HCT116 (cell line): Measurements from ENCODE around the gene ODF2L.

Experiments
- ATF3 ChIP-seq: IDR thresholded peaks from 2 replicates; pipeline ENCODE4 v1.6.1; 2012
- CTCF ChIP-seq, 3 experiments: fragments of 200-600 bp in 1 of 3; sonication (generic) in 1 of 3; IDR thresholded peaks in 2 of 3; conservative IDR thresholded peaks in 1 of 3; 2 replicates each; pipeline ENCODE4 v1.5.1; 2012 to 2017; ENCODE audit warnings: low read depth in 2 of 3, low read length in 2 of 3, antibody characterized with exemption in 1 of 3, borderline replicate concordance in 1 of 3, control low read depth in 1 of 3, mild to moderate bottlenecking in 1 of 3, mixed read lengths in 1 of 3, mixed run types in 1 of 3, moderate library complexity in 1 of 3; ENCODE audit not compliant: insufficient read depth in 1 of 3
- EGR1 ChIP-seq: IDR thresholded peaks from 2 replicates; pipeline ENCODE4 v1.6.1; 2012; ENCODE audit warnings: low read depth
- EZH2 ChIP-seq: fragments of 200-600 bp; sonication (generic); IDR thresholded peaks from 2 replicates; pipeline ENCODE4 v1.6.1; 2017; ENCODE audit warnings: antibody characterized with exemption, mixed run types
- EZH2phosphoT487 ChIP-seq: fragments of 200-600 bp; IDR thresholded peaks from 2 replicates; pipeline ENCODE4 v1.6.1; 2018; ENCODE audit warnings: antibody characterized with exemption, borderline replicate concordance
- RAD21 ChIP-seq: IDR thresholded peaks from 2 replicates; pipeline ENCODE4 v1.6.1; 2012; ENCODE audit warnings: low read depth, mild to moderate bottlenecking
- SP1 ChIP-seq: IDR thresholded peaks from 2 replicates; pipeline ENCODE4 v1.6.1; 2012; ENCODE audit warnings: low read depth
- TCF7L2 ChIP-seq: IDR thresholded peaks from 2 replicates; pipeline ENCODE4 v1.7.0; 2011; ENCODE audit warnings: borderline replicate concordance, inconsistent platforms; ENCODE audit not compliant: insufficient read depth, insufficient read length; ENCODE audit errors: extremely low read depth
- YY1 ChIP-seq: IDR thresholded peaks from 2 replicates; pipeline ENCODE4 v1.6.1; 2011; ENCODE audit warnings: low read length, low read depth, moderate library complexity, mild to moderate bottlenecking; ENCODE audit not compliant: insufficient replicate concordance; ENCODE audit errors: extremely low read depth
- ZBTB33 ChIP-seq: IDR thresholded peaks from 2 replicates; pipeline ENCODE4 v1.6.1; 2011; ENCODE audit warnings: mild to moderate bottlenecking, low read length, moderate library complexity; ENCODE audit not compliant: insufficient replicate concordance; ENCODE audit errors: extremely low read depth

GRCh38 chr1:86436041-86436440 is 39.9 kb upstream of the ODF2L start:
- no peak for TF ChIP-seq CTCF (IDR thresholded peaks at IDR 0.05 in 2 of 3, conservative IDR thresholded peaks at IDR 0.05 in 1 of 3; ENCODE audit: borderline replicate concordance in 1 of 3, insufficient read depth in 1 of 3, low read depth in 2 of 3, low read length in 2 of 3)
- TF ChIP-seq EZH2phosphoT487 = no peak
- TF ChIP-seq SP1 = no peak
- no peak for TF ChIP-seq RAD21
- TF ChIP-seq EZH2 = no peak
- no peak for TF ChIP-seq TCF7L2
- TF ChIP-seq ZBTB33 = no peak
- TF ChIP-seq YY1 = no peak
- TF ChIP-seq ATF3 = no peak
- no peak for TF ChIP-seq EGR1
